ENCODE results near the gene LAPTM5.

DNA sequence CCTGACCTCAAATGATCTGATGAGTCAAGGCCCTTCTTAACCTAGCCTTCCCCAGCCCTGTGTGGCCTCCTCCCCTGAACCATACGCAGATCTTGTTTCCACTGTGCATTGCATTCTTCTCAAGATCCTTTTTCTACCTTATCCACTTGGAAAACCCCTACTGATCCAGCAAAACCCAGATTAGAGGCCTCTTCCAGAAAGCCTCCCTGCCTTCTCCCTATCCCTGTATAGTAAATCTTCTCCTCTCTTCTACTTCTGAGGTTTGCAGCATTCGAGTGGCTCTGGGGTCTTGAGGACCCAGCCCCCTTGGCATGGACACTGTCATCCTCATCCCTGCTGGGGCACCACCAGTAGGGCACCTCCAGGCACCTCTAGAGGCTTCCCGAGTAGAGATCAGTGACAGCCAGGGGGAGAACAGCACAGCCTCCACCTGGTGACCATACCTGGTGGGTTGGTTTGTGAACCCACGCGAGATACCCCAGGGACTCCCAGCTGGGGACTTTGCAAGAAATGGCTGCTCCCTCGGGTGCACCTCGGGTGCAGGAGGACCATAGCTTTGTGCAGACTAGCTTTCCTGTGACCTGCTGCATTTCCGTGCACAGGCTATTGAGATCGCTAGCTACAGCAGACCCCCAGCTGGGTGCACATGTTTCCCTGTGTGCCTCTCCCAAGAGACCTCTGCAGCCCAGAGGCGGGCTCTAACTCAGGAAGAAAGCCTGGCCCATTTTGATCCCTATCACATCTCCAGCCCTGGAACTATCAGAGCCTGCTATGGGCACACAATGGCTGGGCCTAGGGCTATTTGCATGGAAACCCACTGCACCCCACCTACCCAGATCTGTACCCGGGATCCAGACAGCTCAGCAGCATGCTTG lies 68.4 kb downstream of the LAPTM5 start:
- TF ChIP-seq YBX1 (IDR thresholded peaks at IDR 0.05) (no peak), SMARCA5 (IDR thresholded peaks at IDR 0.05) (no peak), CREM (IDR thresholded peaks at IDR 0.05; ENCODE audit: low read depth) (no peak), GABPA (IDR thresholded peaks at IDR 0.05; ENCODE audit: low read depth) (no peak), NR2C2 (IDR thresholded peaks at IDR 0.05; ENCODE audit: borderline replicate concordance, control insufficient read depth, insufficient read length, low read depth) (no peak), ZBED1 (IDR thresholded peaks at IDR 0.05; ENCODE audit: borderline replicate concordance) (no peak), MXI1 (IDR thresholded peaks at IDR 0.05; ENCODE audit: low read depth, low read length) (no peak), CEBPB (IDR thresholded peaks at IDR 0.05; ENCODE audit: borderline replicate concordance in 1 of 2, low read depth in 2 of 2, low read length in 2 of 2) (no peak), SMAD1 (IDR thresholded peaks at IDR 0.05; ENCODE audit: low read depth, partially characterized antibody) (no peak)
- TF ChIP-seq, protein P1, sequence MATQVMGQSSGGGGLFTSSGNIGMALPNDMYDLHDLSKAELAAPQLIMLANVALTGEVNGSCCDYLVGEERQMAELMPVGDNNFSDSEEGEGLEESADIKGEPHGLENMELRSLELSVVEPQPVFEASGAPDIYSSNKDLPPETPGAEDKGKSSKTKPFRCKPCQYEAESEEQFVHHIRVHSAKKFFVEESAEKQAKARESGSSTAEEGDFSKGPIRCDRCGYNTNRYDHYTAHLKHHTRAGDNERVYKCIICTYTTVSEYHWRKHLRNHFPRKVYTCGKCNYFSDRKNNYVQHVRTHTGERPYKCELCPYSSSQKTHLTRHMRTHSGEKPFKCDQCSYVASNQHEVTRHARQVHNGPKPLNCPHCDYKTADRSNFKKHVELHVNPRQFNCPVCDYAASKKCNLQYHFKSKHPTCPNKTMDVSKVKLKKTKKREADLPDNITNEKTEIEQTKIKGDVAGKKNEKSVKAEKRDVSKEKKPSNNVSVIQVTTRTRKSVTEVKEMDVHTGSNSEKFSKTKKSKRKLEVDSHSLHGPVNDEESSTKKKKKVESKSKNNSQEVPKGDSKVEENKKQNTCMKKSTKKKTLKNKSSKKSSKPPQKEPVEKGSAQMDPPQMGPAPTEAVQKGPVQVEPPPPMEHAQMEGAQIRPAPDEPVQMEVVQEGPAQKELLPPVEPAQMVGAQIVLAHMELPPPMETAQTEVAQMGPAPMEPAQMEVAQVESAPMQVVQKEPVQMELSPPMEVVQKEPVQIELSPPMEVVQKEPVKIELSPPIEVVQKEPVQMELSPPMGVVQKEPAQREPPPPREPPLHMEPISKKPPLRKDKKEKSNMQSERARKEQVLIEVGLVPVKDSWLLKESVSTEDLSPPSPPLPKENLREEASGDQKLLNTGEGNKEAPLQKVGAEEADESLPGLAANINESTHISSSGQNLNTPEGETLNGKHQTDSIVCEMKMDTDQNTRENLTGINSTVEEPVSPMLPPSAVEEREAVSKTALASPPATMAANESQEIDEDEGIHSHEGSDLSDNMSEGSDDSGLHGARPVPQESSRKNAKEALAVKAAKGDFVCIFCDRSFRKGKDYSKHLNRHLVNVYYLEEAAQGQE (IDR thresholded peaks at IDR 0.05; ENCODE audit: low read depth, low read length), result no peak
- TF ChIP-seq, protein P2, sequence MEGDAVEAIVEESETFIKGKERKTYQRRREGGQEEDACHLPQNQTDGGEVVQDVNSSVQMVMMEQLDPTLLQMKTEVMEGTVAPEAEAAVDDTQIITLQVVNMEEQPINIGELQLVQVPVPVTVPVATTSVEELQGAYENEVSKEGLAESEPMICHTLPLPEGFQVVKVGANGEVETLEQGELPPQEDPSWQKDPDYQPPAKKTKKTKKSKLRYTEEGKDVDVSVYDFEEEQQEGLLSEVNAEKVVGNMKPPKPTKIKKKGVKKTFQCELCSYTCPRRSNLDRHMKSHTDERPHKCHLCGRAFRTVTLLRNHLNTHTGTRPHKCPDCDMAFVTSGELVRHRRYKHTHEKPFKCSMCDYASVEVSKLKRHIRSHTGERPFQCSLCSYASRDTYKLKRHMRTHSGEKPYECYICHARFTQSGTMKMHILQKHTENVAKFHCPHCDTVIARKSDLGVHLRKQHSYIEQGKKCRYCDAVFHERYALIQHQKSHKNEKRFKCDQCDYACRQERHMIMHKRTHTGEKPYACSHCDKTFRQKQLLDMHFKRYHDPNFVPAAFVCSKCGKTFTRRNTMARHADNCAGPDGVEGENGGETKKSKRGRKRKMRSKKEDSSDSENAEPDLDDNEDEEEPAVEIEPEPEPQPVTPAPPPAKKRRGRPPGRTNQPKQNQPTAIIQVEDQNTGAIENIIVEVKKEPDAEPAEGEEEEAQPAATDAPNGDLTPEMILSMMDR (IDR thresholded peaks at IDR 0.05 in 2 of 3, conservative IDR thresholded peaks at IDR 0.05 in 1 of 3; ENCODE audit: control insufficient read depth in 2 of 3, extremely low read depth in 1 of 3, insufficient read depth in 1 of 3, low read depth in 3 of 3, low read length in 3 of 3), result no peak
- TF ChIP-seq, protein P3, sequence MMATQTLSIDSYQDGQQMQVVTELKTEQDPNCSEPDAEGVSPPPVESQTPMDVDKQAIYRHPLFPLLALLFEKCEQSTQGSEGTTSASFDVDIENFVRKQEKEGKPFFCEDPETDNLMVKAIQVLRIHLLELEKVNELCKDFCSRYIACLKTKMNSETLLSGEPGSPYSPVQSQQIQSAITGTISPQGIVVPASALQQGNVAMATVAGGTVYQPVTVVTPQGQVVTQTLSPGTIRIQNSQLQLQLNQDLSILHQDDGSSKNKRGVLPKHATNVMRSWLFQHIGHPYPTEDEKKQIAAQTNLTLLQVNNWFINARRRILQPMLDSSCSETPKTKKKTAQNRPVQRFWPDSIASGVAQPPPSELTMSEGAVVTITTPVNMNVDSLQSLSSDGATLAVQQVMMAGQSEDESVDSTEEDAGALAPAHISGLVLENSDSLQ (IDR thresholded peaks at IDR 0.05), result no peak

Measured in GM12878 (cell line).